SK-N-SH (cell line): ENCODE measurements around the gene KHDC3L.

Experiments
- ELF1 ChIP-seq: IDR thresholded peaks from 2 replicates; pipeline ENCODE4 v1.4.0; 2012
- EZH2phosphoT487 ChIP-seq: fragments of 200-600 bp; sonication (generic); IDR thresholded peaks from 2 replicates; pipeline ENCODE4 v1.6.1; 2017; ENCODE audit warnings: low read depth, mixed run types, mild to moderate bottlenecking, antibody characterized with exemption, moderate library complexity, borderline replicate concordance
- MXI1 ChIP-seq: IDR thresholded peaks from 2 replicates; pipeline ENCODE4 v1.6.1; 2012; ENCODE audit warnings: mild to moderate bottlenecking, low read depth, low read length, improper control_type of control experiment
- NFIC ChIP-seq: IDR thresholded peaks from 2 replicates; pipeline ENCODE4 v1.4.0; 2012; ENCODE audit warnings: borderline replicate concordance
- POLR2AphosphoS5 ChIP-seq: IDR thresholded peaks from 2 replicates; pipeline ENCODE4 v1.6.1; 2012; ENCODE audit warnings: low read depth, low read length
- RAD21 ChIP-seq: IDR thresholded peaks from 2 replicates; pipeline ENCODE4 v1.6.1; 2012; ENCODE audit warnings: mild to moderate bottlenecking, low read length
- RFX5 ChIP-seq: IDR thresholded peaks from 2 replicates; pipeline ENCODE4 v1.6.1; 2012; ENCODE audit warnings: mild to moderate bottlenecking, improper control_type of control experiment, low read length
- SMC3 ChIP-seq: IDR thresholded peaks from 2 replicates; pipeline ENCODE4 v1.6.1; 2012; ENCODE audit warnings: low read depth, low read length, improper control_type of control experiment
- TAF1 ChIP-seq: IDR thresholded peaks from 2 replicates; pipeline ENCODE4 v1.6.1; 2012; ENCODE audit warnings: low read depth, mild to moderate bottlenecking, low read length, moderate library complexity, borderline replicate concordance
- TEAD4 ChIP-seq: IDR thresholded peaks from 2 replicates; pipeline ENCODE4 v1.4.0; 2012; ENCODE audit warnings: mild to moderate bottlenecking, borderline replicate concordance; ENCODE audit not compliant: insufficient read depth
- TF ChIP-seq, protein P1 (sequence below): IDR thresholded peaks from 2 replicates; pipeline ENCODE4; 2012
- TF ChIP-seq, protein P2 (sequence below): fragments of 200-600 bp; sonication (generic); IDR thresholded peaks from 2 replicates; pipeline ENCODE4 v1.6.1; 2017; ENCODE audit warnings: antibody characterized with exemption, mild to moderate bottlenecking, moderate library complexity
- TF ChIP-seq, protein P3 (sequence below): fragments of 150-350 bp; IDR thresholded peaks from 2 replicates; pipeline ENCODE4 v1.6.1; 2017; ENCODE audit warnings: antibody characterized with exemption, low read length, low read depth, borderline replicate concordance
- TF ChIP-seq, protein P4 (sequence below): IDR thresholded peaks from 2 replicates; pipeline ENCODE4 v1.4.0; 2012; ENCODE audit warnings: low read depth

DNA sequence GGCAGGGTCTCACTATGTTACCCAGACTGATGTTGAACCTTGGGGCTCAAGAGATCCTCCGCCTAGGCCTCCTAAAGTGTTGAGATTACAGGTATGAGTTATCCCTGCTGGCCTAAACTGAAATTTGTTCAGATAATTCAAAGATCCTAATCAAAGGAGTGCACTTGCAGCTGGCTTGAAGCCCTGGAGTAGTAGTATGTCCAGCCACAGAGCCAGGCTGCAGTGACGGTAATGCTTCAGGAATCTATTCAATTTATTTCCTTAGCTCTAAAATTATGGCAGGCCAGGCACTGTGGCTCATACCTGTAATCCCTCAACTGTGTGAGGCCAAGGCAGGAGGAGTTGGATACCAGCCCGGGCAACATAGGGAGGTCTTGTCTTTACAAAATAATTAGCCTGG, 30.8 kb downstream of the KHDC3L start:
- TF ChIP-seq, protein P1, sequence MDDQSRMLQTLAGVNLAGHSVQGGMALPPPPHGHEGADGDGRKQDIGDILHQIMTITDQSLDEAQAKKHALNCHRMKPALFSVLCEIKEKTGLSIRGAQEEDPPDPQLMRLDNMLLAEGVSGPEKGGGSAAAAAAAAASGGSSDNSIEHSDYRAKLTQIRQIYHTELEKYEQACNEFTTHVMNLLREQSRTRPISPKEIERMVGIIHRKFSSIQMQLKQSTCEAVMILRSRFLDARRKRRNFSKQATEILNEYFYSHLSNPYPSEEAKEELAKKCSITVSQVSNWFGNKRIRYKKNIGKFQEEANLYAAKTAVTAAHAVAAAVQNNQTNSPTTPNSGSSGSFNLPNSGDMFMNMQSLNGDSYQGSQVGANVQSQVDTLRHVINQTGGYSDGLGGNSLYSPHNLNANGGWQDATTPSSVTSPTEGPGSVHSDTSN = no peak
- TF ChIP-seq MXI1 = no peak
- no peak for TF ChIP-seq RFX5
- no peak for TF ChIP-seq EZH2phosphoT487
- TF ChIP-seq TEAD4 = no peak
- TF ChIP-seq, protein P2, sequence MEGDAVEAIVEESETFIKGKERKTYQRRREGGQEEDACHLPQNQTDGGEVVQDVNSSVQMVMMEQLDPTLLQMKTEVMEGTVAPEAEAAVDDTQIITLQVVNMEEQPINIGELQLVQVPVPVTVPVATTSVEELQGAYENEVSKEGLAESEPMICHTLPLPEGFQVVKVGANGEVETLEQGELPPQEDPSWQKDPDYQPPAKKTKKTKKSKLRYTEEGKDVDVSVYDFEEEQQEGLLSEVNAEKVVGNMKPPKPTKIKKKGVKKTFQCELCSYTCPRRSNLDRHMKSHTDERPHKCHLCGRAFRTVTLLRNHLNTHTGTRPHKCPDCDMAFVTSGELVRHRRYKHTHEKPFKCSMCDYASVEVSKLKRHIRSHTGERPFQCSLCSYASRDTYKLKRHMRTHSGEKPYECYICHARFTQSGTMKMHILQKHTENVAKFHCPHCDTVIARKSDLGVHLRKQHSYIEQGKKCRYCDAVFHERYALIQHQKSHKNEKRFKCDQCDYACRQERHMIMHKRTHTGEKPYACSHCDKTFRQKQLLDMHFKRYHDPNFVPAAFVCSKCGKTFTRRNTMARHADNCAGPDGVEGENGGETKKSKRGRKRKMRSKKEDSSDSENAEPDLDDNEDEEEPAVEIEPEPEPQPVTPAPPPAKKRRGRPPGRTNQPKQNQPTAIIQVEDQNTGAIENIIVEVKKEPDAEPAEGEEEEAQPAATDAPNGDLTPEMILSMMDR = no peak
- TF ChIP-seq ELF1 = no peak
- no peak for TF ChIP-seq POLR2AphosphoS5
- TF ChIP-seq RAD21 = no peak
- TF ChIP-seq, protein P3, sequence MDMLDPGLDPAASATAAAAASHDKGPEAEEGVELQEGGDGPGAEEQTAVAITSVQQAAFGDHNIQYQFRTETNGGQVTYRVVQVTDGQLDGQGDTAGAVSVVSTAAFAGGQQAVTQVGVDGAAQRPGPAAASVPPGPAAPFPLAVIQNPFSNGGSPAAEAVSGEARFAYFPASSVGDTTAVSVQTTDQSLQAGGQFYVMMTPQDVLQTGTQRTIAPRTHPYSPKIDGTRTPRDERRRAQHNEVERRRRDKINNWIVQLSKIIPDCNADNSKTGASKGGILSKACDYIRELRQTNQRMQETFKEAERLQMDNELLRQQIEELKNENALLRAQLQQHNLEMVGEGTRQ = no peak
- TF ChIP-seq, protein P4, sequence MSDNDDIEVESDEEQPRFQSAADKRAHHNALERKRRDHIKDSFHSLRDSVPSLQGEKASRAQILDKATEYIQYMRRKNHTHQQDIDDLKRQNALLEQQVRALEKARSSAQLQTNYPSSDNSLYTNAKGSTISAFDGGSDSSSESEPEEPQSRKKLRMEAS = no peak
- TF ChIP-seq SMC3 = no peak
- no peak for TF ChIP-seq NFIC
- TF ChIP-seq TAF1 = no peak
